HepG2 (cell line): ENCODE results near the gene TTBK1. TPM values are rescaled to one million over a fixed set of nuclear protein-coding genes. Genes with fewer than 3 reads are reported as not detected.

ENCODE experiments used
- MLLT10 ChIP-seq: sonication (generic); formaldehyde crosslinking; IDR thresholded peaks from 2 replicates; pipeline ENCODE4 v1.4.0; 2020; ENCODE audit warnings: missing genetic modification reagents
- PHB2 ChIP-seq: fragments of 450-650 bp; IDR thresholded peaks from 2 replicates; pipeline ENCODE4 v1.6.1; 2018; ENCODE audit not compliant: partially characterized antibody
- SYNCRIP ChIP-seq: fragments of 200-400 bp; formaldehyde crosslinking; IDR thresholded peaks from 2 replicates; pipeline ENCODE4 v1.6.1; 2018; ENCODE audit warnings: mild to moderate bottlenecking, low read depth, low read length; ENCODE audit not compliant: insufficient read depth
- ZKSCAN5 ChIP-seq: sonication (generic); formaldehyde crosslinking; IDR thresholded peaks from 2 replicates; pipeline ENCODE4 v1.5.1; 2020; ENCODE audit warnings: mild to moderate bottlenecking, missing genetic modification reagents
- ZNF337 ChIP-seq: sonication (generic); formaldehyde crosslinking; IDR thresholded peaks from 2 replicates; pipeline ENCODE4 v1.5.1; 2020; ENCODE audit warnings: missing genetic modification reagents, low read depth, mild to moderate bottlenecking, borderline replicate concordance
- ZNF549 ChIP-seq: sonication (generic); formaldehyde crosslinking; IDR thresholded peaks from 2 replicates; pipeline ENCODE4 v1.5.0; 2020; ENCODE audit warnings: missing genetic modification reagents
- polyA plus RNA-seq, 8 experiments: library from polyadenylated mRNA; depleted of rRNA in 3 of 8; stranded (reverse) in 7 of 8; unstranded in 1 of 8; fragments of >200 nt; fragmentation: Illumina TruSeq in 4 of 8; extraction: Trizol in 4 of 8; gene quantifications; 2 replicates each; pipeline versions ENCODE4 v1.2.1 to v1.2.3, GENCODE V29; 2011 to 2016; ENCODE audit warnings: low read depth in 4 of 8, missing spikeins in 1 of 8, mixed read lengths in 1 of 8; ENCODE audit not compliant: insufficient read depth in 1 of 8
- total RNA-seq, 5 experiments: library from RNA; depleted of rRNA; stranded (reverse); fragments of >200 nt; fragmentation: Illumina TruSeq; extraction: Trizol; gene quantifications; 2 replicates each; pipeline ENCODE4 v1.2.3, GENCODE V29; 2016; ENCODE audit warnings: low read depth in 1 of 5
- TF ChIP-seq, protein P1 (sequence below): sonication (generic); formaldehyde crosslinking; IDR thresholded peaks from 2 replicates; pipeline ENCODE4 v1.5.1; 2020; ENCODE audit warnings: missing genetic modification reagents, mild to moderate bottlenecking, borderline replicate concordance
- TF ChIP-seq, protein P2 (sequence below): sonication (generic); formaldehyde crosslinking; IDR thresholded peaks from 2 replicates; pipeline ENCODE4 v1.4.0; 2020; ENCODE audit warnings: mild to moderate bottlenecking, low read depth, missing genetic modification reagents
- TF ChIP-seq, protein P3 (sequence below), 2 experiments: sonication (generic) in 1 of 2; formaldehyde crosslinking in 1 of 2; IDR thresholded peaks; 2 replicates each; pipeline versions ENCODE4 v1.6.1 to v1.9.0; 2014 to 2022; ENCODE audit warnings: antibody characterized with exemption in 1 of 2, borderline replicate concordance in 1 of 2, inconsistent platforms in 1 of 2, low read depth in 1 of 2, missing genetic modification reagents in 1 of 2
- TF ChIP-seq, protein P4 (sequence below): sonication (generic); formaldehyde crosslinking; IDR thresholded peaks from 2 replicates; pipeline ENCODE4 v1.5.1; 2020; ENCODE audit warnings: mild to moderate bottlenecking, missing genetic modification reagents, moderate library complexity
- TF ChIP-seq, protein P5 (sequence below): sonication (generic); formaldehyde crosslinking; IDR thresholded peaks from 2 replicates; pipeline ENCODE4 v1.4.0; 2020; ENCODE audit warnings: missing genetic modification reagents
- TF ChIP-seq, protein P6 (sequence below): IDR thresholded peaks from 2 replicates; pipeline ENCODE4 v1.6.1; 2016

Gene TTBK1
- total and polyA plus RNA-seq, 2 of the 13 experiments (the other 11 are each of a cell fraction or from before 2014, with no cell fraction given), result 0.24 to 0.33 TPM

DNA sequence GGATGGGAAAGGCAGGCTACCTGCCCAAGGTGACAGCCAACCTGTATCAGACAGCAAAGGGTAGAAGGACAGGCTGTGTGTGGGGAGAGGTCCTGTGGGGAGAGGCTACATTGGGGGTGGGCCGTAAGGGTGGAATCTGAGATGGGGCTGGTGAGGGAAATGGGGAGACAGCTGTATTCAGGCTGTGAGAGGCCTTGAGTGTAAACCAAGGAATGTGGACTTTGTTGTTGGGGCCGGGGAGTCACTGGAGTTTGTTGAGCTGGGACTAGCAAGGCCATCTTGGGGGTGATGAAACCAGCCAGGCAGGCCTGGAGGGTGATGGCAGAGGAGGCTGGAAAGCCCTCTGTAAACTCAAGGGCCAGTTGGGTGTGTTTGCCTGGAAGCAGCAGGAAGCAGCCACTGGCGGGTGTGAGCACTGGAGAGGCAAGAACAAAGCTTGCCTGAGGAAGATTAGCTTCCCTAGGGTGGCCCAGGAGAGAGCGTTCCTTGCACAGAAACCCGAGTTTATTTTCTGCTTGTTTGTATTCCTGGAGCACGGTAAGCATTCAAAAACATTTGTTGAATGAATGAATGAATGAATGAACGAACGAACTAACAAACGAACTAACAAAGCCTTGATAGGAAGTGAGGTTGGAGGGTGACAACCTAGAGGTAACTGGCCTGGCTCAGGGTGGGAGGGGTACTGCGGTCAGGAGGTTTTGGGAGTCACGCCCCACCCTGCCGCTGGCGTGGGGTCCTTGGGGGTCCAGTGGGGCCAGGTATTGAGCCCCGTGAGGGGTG lies 18.9 kb downstream of the TTBK1 start (continued):
- TF ChIP-seq, protein P1, sequence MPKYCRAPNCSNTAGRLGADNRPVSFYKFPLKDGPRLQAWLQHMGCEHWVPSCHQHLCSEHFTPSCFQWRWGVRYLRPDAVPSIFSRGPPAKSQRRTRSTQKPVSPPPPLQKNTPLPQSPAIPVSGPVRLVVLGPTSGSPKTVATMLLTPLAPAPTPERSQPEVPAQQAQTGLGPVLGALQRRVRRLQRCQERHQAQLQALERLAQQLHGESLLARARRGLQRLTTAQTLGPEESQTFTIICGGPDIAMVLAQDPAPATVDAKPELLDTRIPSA (CRISPR knock-in tag), result no peak
- TF ChIP-seq MLLT10 (CRISPR knock-in tag), result no peak
- TF ChIP-seq, protein P2, sequence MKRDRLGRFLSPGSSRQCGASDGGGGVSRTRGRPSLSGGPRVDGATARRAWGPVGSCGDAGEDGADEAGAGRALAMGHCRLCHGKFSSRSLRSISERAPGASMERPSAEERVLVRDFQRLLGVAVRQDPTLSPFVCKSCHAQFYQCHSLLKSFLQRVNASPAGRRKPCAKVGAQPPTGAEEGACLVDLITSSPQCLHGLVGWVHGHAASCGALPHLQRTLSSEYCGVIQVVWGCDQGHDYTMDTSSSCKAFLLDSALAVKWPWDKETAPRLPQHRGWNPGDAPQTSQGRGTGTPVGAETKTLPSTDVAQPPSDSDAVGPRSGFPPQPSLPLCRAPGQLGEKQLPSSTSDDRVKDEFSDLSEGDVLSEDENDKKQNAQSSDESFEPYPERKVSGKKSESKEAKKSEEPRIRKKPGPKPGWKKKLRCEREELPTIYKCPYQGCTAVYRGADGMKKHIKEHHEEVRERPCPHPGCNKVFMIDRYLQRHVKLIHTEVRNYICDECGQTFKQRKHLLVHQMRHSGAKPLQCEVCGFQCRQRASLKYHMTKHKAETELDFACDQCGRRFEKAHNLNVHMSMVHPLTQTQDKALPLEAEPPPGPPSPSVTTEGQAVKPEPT (CRISPR knock-in tag), result no peak
- no peak for TF ChIP-seq ZKSCAN5 (CRISPR knock-in tag)
- no peak for TF ChIP-seq ZNF549 (CRISPR knock-in tag)
- no peak for TF ChIP-seq ZNF337 (CRISPR knock-in tag)
- no peak for TF ChIP-seq PHB2
- TF ChIP-seq, protein P3, sequence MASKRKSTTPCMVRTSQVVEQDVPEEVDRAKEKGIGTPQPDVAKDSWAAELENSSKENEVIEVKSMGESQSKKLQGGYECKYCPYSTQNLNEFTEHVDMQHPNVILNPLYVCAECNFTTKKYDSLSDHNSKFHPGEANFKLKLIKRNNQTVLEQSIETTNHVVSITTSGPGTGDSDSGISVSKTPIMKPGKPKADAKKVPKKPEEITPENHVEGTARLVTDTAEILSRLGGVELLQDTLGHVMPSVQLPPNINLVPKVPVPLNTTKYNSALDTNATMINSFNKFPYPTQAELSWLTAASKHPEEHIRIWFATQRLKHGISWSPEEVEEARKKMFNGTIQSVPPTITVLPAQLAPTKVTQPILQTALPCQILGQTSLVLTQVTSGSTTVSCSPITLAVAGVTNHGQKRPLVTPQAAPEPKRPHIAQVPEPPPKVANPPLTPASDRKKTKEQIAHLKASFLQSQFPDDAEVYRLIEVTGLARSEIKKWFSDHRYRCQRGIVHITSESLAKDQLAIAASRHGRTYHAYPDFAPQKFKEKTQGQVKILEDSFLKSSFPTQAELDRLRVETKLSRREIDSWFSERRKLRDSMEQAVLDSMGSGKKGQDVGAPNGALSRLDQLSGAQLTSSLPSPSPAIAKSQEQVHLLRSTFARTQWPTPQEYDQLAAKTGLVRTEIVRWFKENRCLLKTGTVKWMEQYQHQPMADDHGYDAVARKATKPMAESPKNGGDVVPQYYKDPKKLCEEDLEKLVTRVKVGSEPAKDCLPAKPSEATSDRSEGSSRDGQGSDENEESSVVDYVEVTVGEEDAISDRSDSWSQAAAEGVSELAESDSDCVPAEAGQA (IDR thresholded peaks at IDR 0.05; ENCODE audit: low read depth), result no peak
- TF ChIP-seq, protein P3 (CRISPR knock-in tag; IDR thresholded peaks at IDR 0.05; ENCODE audit: borderline replicate concordance), result no peak
- TF ChIP-seq, protein P4, sequence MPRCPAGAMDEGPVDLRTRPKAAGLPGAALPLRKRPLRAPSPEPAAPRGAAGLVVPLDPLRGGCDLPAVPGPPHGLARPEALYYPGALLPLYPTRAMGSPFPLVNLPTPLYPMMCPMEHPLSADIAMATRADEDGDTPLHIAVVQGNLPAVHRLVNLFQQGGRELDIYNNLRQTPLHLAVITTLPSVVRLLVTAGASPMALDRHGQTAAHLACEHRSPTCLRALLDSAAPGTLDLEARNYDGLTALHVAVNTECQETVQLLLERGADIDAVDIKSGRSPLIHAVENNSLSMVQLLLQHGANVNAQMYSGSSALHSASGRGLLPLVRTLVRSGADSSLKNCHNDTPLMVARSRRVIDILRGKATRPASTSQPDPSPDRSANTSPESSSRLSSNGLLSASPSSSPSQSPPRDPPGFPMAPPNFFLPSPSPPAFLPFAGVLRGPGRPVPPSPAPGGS (CRISPR knock-in tag), result peak; percentile 54; the same call in 1 of the 2 replicates
- TF ChIP-seq, protein P5, sequence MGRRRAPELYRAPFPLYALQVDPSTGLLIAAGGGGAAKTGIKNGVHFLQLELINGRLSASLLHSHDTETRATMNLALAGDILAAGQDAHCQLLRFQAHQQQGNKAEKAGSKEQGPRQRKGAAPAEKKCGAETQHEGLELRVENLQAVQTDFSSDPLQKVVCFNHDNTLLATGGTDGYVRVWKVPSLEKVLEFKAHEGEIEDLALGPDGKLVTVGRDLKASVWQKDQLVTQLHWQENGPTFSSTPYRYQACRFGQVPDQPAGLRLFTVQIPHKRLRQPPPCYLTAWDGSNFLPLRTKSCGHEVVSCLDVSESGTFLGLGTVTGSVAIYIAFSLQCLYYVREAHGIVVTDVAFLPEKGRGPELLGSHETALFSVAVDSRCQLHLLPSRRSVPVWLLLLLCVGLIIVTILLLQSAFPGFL (CRISPR knock-in tag), result no peak
- no peak for TF ChIP-seq SYNCRIP
- TF ChIP-seq, protein P6, sequence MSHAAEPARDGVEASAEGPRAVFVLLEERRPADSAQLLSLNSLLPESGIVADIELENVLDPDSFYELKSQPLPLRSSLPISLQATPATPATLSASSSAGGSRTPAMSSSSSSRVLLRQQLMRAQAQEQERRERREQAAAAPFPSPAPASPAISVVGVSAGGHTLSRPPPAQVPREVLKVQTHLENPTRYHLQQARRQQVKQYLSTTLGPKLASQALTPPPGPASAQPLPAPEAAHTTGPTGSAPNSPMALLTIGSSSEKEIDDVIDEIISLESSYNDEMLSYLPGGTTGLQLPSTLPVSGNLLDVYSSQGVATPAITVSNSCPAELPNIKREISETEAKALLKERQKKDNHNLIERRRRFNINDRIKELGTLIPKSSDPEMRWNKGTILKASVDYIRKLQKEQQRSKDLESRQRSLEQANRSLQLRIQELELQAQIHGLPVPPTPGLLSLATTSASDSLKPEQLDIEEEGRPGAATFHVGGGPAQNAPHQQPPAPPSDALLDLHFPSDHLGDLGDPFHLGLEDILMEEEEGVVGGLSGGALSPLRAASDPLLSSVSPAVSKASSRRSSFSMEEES (CRISPR knock-in tag), result no peak
